ENCODE data around the gene CREB3L4. TPM values are rescaled to one million over a fixed set of nuclear protein-coding genes. Genes with fewer than 3 reads are reported as not detected.

The CREB3L4 gene
- total RNA-seq, 4 donors from 2014 or later = 3.7 to 14.4 (median 8.1) TPM

- Histone ChIP-seq H3K27ac (no peak overlapping the region), H3K27me3 (no peaks in the 10 kb centered on the region), H3K36me3 (peaks cover 5 to 69% (median 32%) of the 10 kb centered on the region in 3 donors), H3K4me1 (peaks cover 14 to 39% (median 21%) of the 10 kb centered on the region in 3 donors), H3K9me3 (no peaks in the 10 kb centered on the region), H3K4me3 (no peak overlapping the region)
- no peak for DNase-seq
- WGBS, 2 donors = 86% methylated on average over 7 of the region's 11 CpGs; no CpG with 5 or more reads in 1 of the 2 donors
- no peak for TF ChIP-seq POLR2A (IDR thresholded peaks at IDR 0.05)
- TF ChIP-seq, protein P1, sequence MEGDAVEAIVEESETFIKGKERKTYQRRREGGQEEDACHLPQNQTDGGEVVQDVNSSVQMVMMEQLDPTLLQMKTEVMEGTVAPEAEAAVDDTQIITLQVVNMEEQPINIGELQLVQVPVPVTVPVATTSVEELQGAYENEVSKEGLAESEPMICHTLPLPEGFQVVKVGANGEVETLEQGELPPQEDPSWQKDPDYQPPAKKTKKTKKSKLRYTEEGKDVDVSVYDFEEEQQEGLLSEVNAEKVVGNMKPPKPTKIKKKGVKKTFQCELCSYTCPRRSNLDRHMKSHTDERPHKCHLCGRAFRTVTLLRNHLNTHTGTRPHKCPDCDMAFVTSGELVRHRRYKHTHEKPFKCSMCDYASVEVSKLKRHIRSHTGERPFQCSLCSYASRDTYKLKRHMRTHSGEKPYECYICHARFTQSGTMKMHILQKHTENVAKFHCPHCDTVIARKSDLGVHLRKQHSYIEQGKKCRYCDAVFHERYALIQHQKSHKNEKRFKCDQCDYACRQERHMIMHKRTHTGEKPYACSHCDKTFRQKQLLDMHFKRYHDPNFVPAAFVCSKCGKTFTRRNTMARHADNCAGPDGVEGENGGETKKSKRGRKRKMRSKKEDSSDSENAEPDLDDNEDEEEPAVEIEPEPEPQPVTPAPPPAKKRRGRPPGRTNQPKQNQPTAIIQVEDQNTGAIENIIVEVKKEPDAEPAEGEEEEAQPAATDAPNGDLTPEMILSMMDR (IDR thresholded peaks at IDR 0.05) = no peak
- intact Hi-C loops (cut with DNase I) = no loop called here
Observed at GRCh38 chr1:153942766-153943549, 24.7 kb upstream of the CREB3L4 start.

DNA sequence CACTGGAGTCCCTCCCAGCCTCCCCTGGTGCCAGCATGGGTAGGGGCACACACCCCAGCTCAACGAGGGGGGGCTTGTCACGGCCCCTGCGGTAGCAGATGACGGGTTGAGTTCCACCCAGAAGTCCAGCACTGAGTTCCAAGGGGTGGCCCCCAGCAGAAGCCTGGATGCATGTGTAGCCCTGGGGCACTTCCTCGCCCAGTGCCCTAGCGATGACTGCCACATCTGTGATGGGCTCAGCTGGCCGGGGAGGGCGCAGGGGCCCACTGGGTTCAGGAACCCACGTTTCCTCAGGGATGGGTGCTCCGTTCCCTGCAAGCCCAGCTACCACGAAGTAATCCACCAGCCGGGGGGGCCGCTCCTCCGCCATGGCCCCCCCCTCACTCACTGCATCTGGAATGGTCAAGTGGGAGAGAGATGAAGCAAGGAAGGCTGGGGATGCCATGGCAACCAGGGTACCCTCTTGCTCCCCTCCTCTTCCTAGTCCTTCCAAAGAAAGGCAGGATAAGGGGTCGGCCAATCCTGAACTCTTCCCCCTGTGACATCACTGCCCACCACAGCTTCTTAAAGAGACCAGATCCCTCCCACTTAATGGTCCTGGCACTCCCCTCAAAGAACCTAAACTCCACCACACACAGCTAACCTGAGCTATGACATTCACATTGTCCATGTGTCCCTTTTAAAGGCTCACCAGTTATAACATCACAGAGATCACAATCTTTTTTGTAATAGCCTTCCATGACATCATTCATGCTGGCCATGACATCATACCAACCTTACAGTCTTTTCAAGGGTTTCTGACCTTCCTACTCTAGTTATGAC, 23.5 kb upstream of the CREB3L4 start:
- TF ChIP-seq POLR2A (IDR thresholded peaks at IDR 0.05) = no peak
- TF ChIP-seq, protein P1 (IDR thresholded peaks at IDR 0.05) = no peak
- H3K27ac ChIP-seq = peak overlapping the region; percentile 91 to 100 (median 96)
- intact Hi-C loops (cut with DNase I) = no loop called here
- no peak for DNase-seq
- H3K36me3 ChIP-seq = peaks cover 5 to 69% (median 45%) of the 10 kb centered on the region in 3 donors
- H3K27me3 ChIP-seq = no peaks in the 10 kb centered on the region
- no peaks in the 10 kb centered on the region for H3K9me3 ChIP-seq
- peak overlapping the region in 3 of 4 donors; percentile 77 to 100 (median 99) for H3K4me3 ChIP-seq
- H3K4me1 ChIP-seq = peaks cover 14 to 39% (median 21%) of the 10 kb centered on the region in 3 donors
- WGBS, 2 donors = 73 to 83% methylated on average over 2 to 7 of the region's 15 CpGs

DNA sequence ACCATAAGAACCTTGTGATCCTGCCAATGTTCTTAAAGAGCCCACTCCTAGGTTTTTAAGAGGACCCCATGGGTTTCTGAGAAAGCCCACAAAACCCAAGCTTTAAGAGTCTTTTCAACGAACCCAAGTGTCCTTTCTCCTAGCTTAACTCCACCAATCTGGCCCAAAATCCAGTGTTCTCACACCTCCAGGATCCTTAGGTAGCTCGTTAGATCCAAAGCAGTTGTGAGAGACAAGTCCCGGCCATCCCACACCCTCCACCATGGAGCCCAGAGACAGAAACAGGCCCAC, 22.9 kb upstream of the CREB3L4 start:
- TF ChIP-seq, protein P1 (IDR thresholded peaks at IDR 0.05) = no peak
- TF ChIP-seq POLR2A (IDR thresholded peaks at IDR 0.05) = no peak
- peak overlapping the region; percentile 91 to 100 (median 96) for H3K27ac ChIP-seq
- no peak for DNase-seq
- H3K4me3 ChIP-seq = peak overlapping the region; percentile 77 to 100 (median 90)
- intact Hi-C loops (cut with DNase I) = no loop called here
- H3K36me3 ChIP-seq = peaks cover 2 to 69% (median 45%) of the 10 kb centered on the region in 3 donors
- peaks cover 14 to 39% (median 21%) of the 10 kb centered on the region in 3 donors for H3K4me1 ChIP-seq
- H3K9me3 ChIP-seq = no peaks in the 10 kb centered on the region
- 57 to 58% methylated on average over 3 of the region's 3 CpGs for WGBS, 2 donors
- no peaks in the 10 kb centered on the region for H3K27me3 ChIP-seq

DNA sequence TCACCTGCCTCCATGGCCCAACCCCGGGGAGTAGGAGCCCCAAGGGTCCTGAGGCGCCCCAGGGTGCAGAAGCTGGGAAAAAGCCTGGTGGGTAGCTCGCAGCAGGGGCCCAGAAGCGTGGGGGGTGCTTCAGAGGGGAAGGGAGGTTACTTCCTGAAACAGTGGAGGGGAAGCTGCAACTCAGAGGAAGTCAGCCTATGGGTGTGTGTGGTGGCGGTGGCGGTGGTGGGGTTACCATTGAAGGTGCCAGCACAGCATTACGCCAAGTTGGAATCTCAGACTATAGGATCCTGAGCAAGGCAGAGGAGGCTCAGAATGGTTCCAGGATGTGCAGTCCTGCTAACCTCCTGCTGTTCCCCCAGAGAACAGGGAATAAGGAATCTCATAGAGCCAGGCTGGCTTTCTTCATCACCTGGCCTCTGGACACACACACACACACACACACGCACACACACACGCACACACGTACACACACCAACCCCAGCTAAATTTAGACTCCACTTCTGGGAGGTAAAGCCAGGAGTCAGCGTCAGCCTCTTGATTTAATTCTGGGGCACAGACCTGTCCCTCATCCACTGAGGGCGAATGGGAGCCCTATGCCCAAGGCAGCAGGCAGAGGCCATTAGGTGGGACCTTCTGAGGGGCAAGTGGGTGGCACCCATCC, 22.4 kb upstream of the CREB3L4 start:
- Histone ChIP-seq H3K27ac (peak overlapping the region; percentile 91 to 100 (median 96)), H3K27me3 (no peaks in the 10 kb centered on the region), H3K9me3 (no peaks in the 10 kb centered on the region), H3K4me3 (peak overlapping the region; percentile 77 to 100 (median 90)), H3K36me3 (peaks cover 0 to 69% (median 40%) of the 10 kb centered on the region in 3 donors), H3K4me1 (peaks cover 14 to 39% (median 21%) of the 10 kb centered on the region in 3 donors)
- intact Hi-C loops (cut with DNase I) = no loop called here
- TF ChIP-seq POLR2A (IDR thresholded peaks at IDR 0.05) = peak in 1 of 4 donors; percentile 39
- TF ChIP-seq, protein P1 (IDR thresholded peaks at IDR 0.05) = no peak
- DNase-seq = no peak
- 17 to 22% methylated on average over 8 to 9 of the region's 12 CpGs for WGBS, 2 donors
